H9 (cell line): ENCODE measurements around the gene FBXO11. TPM values are rescaled to one million over a fixed set of nuclear protein-coding genes. Genes with fewer than 3 reads are reported as not detected.

Experiments used
- DNase-seq: peaks from one replicate; pipeline ENCODE4 v3.0.0-alpha.2; 2017
- H2AFZ ChIP-seq: one replicate; pipeline ENCODE4 v1.6.1; 2013; ENCODE audit warnings: mild to moderate bottlenecking, low read length, control low read depth, moderate library complexity
- H2AK5ac ChIP-seq: 2 replicates; pipeline ENCODE4 v1.6.1; 2013; ENCODE audit warnings: low read length, control low read depth, mixed read lengths; ENCODE audit not compliant: insufficient read length
- H2BK120ac ChIP-seq: one replicate; pipeline ENCODE4 v1.6.1; 2013; ENCODE audit warnings: low read depth, mild to moderate bottlenecking, low read length, control low read depth, inconsistent platforms; ENCODE audit not compliant: poor library complexity, severe bottlenecking
- H2BK12ac ChIP-seq: 2 replicates; pipeline ENCODE4 v1.6.1; 2013; ENCODE audit warnings: low read length, control low read depth, mixed read lengths, low read depth; ENCODE audit not compliant: insufficient read length
- H2BK15ac ChIP-seq: 2 replicates; pipeline ENCODE4 v1.6.1; 2013; ENCODE audit warnings: low read depth, low read length, control low read depth
- H2BK20ac ChIP-seq: one replicate; pipeline ENCODE4 v1.6.1; 2013; ENCODE audit warnings: low read depth, mild to moderate bottlenecking, low read length, control low read depth, inconsistent platforms; ENCODE audit not compliant: poor library complexity, severe bottlenecking
- H2BK5ac ChIP-seq: 2 replicates; pipeline ENCODE4 v1.6.1; 2013; ENCODE audit warnings: low read length, control low read depth, mixed read lengths; ENCODE audit not compliant: insufficient read length
- H3K14ac ChIP-seq: 2 replicates; pipeline ENCODE4 v1.6.1; 2013; ENCODE audit warnings: low read length, control low read depth; ENCODE audit not compliant: insufficient read depth
- H3K18ac ChIP-seq: 2 replicates; pipeline ENCODE4 v1.6.1; 2013; ENCODE audit warnings: low read depth, mild to moderate bottlenecking, mixed read lengths, low read length, control low read depth; ENCODE audit not compliant: insufficient read length
- H3K23ac ChIP-seq: 2 replicates; pipeline ENCODE4 v1.6.1; 2013; ENCODE audit warnings: low read length, control low read depth, mixed read lengths, low read depth; ENCODE audit not compliant: insufficient read length
- H3K23me2 ChIP-seq: 2 replicates; pipeline ENCODE4 v1.6.1; 2013; ENCODE audit warnings: low read depth, mild to moderate bottlenecking, mixed read lengths, low read length, control low read depth; ENCODE audit not compliant: insufficient read length, poor library complexity, severe bottlenecking
- H3K27ac ChIP-seq: 2 replicates; pipeline ENCODE4 v1.5.1; 2013; ENCODE audit warnings: low read length, control low read depth, mixed read lengths, low read depth; ENCODE audit not compliant: insufficient read length
- H3K27me3 ChIP-seq: 2 replicates; pipeline ENCODE4 v1.6.1; 2013; ENCODE audit warnings: low read length, control low read depth, inconsistent platforms; ENCODE audit not compliant: insufficient read depth
- H3K4ac ChIP-seq: 2 replicates; pipeline ENCODE4 v1.6.1; 2013; ENCODE audit warnings: low read depth, mild to moderate bottlenecking, control low read depth, inconsistent platforms, low read length, moderate library complexity
- H3K4me1 ChIP-seq: 2 replicates; pipeline ENCODE4 v1.6.1; 2013; ENCODE audit warnings: low read length, control low read depth, inconsistent platforms; ENCODE audit not compliant: insufficient read depth
- H3K4me2 ChIP-seq: 2 replicates; pipeline ENCODE4 v1.6.1; 2013; ENCODE audit warnings: low read length, control low read depth, mixed read lengths; ENCODE audit not compliant: insufficient read length, insufficient read depth
- H3K56ac ChIP-seq: 2 replicates; pipeline ENCODE4 v1.6.1; 2013; ENCODE audit warnings: low read depth, mild to moderate bottlenecking, mixed read lengths, low read length, control low read depth; ENCODE audit not compliant: insufficient read length
- H3K79me1 ChIP-seq: 2 replicates; pipeline ENCODE4 v1.6.1; 2013; ENCODE audit warnings: low read depth, mild to moderate bottlenecking, moderate library complexity, low read length, control low read depth, inconsistent platforms; ENCODE audit not compliant: insufficient read depth, poor library complexity, severe bottlenecking
- H3K79me2 ChIP-seq: 2 replicates; pipeline ENCODE4 v1.6.1; 2013; ENCODE audit warnings: low read length, control low read depth, inconsistent platforms; ENCODE audit not compliant: insufficient read depth
- H3K9ac ChIP-seq: 2 replicates; pipeline ENCODE4 v1.6.1; 2013; ENCODE audit warnings: low read length, control low read depth, mixed read lengths; ENCODE audit not compliant: insufficient read length; ENCODE audit errors: extremely low read depth
- H3K9me3 ChIP-seq: one replicate; pipeline ENCODE4 v1.6.1; 2013; ENCODE audit warnings: low read depth, low read length, inconsistent platforms; ENCODE audit not compliant: control insufficient read depth
- H3T11ph ChIP-seq: one replicate; pipeline ENCODE4 v1.6.1; 2013; ENCODE audit warnings: mild to moderate bottlenecking, low read length, control low read depth, inconsistent platforms
- H4K20me1 ChIP-seq: one replicate; pipeline ENCODE4 v1.6.1; 2013; ENCODE audit not compliant: control insufficient read depth, insufficient read length, insufficient read depth
- H4K5ac ChIP-seq: 2 replicates; pipeline ENCODE4 v1.6.1; 2013; ENCODE audit warnings: low read depth, mild to moderate bottlenecking, mixed read lengths, low read length, control low read depth; ENCODE audit not compliant: insufficient read length
- H4K8ac ChIP-seq: replicated peaks from 2 replicates; pipeline ENCODE4 v1.6.1; 2013; ENCODE audit warnings: low read length, control low read depth, mixed read lengths, low read depth; ENCODE audit not compliant: insufficient read length
- H4K91ac ChIP-seq: 2 replicates; pipeline ENCODE4 v1.6.1; 2013; ENCODE audit warnings: low read depth, mild to moderate bottlenecking, moderate library complexity, mixed read lengths, low read length, control low read depth; ENCODE audit not compliant: insufficient read length
- H3K27ac Mint-ChIP-seq, 3 experiments: 2 replicates in 2 of 3; 3 replicates in 1 of 3; pipeline ENCODE4 v1.8.0; 2020 to 2021; ENCODE audit warnings: mixed read lengths in 3 of 3, mild to moderate bottlenecking in 1 of 3, moderate library complexity in 1 of 3
- H3K27me3 Mint-ChIP-seq: 2 replicates; pipeline ENCODE4 v1.8.0; 2021; ENCODE audit warnings: low read depth, mild to moderate bottlenecking, moderate library complexity, mixed read lengths
- H3K36me3 Mint-ChIP-seq, 3 experiments: 2 replicates in 2 of 3; 3 replicates in 1 of 3; pipeline ENCODE4 v1.8.0; 2020 to 2021; ENCODE audit warnings: low read depth in 3 of 3, mixed read lengths in 3 of 3; ENCODE audit not compliant: insufficient read depth in 1 of 3
- H3K4me1 Mint-ChIP-seq, 2 experiments: 2 replicates each; pipeline ENCODE4 v1.8.0; 2020; ENCODE audit warnings: mixed read lengths in 2 of 2
- H3K4me3 Mint-ChIP-seq, 2 experiments: 2 replicates in 1 of 2; 3 replicates in 1 of 2; pipeline ENCODE4 v1.8.0; 2020 to 2021; ENCODE audit warnings: mild to moderate bottlenecking in 2 of 2, mixed read lengths in 2 of 2, moderate library complexity in 1 of 2
- H3K9me3 Mint-ChIP-seq, 2 experiments: 2 replicates in 1 of 2; 3 replicates in 1 of 2; pipeline ENCODE4 v1.8.0; 2020; ENCODE audit warnings: mild to moderate bottlenecking in 2 of 2, mixed read lengths in 2 of 2, moderate library complexity in 1 of 2
- WGBS: extraction: QIAGEN DNeasy Blood & Tissue Kit; methylation state at CpG from one replicate; pipeline ENCODE4 v1.1.7; 2013; ENCODE audit warnings: missing lambda C conversion rate, low lambda C conversion rate, mixed read lengths; ENCODE audit not compliant: insufficient read length; ENCODE audit errors: extremely low coverage; 5-methylcytosine and 5-hydroxymethylcytosine counted together
- total RNA-seq: library from RNA; stranded (reverse); gene quantifications from 2 replicates; pipeline ENCODE4 v1.2.1, GENCODE V29; 2021
- TF ChIP-seq, protein P1 (sequence below): fragments of 200-600 bp; sonication (generic); conservative IDR thresholded peaks from 3 replicates; pipeline ENCODE4 v1.8.0; 2021; ENCODE audit warnings: antibody characterized with exemption, mild to moderate bottlenecking

FBXO11 gene
- total RNA-seq, 1 experiment from 2014 or later, result 68.8 TPM

DNA sequence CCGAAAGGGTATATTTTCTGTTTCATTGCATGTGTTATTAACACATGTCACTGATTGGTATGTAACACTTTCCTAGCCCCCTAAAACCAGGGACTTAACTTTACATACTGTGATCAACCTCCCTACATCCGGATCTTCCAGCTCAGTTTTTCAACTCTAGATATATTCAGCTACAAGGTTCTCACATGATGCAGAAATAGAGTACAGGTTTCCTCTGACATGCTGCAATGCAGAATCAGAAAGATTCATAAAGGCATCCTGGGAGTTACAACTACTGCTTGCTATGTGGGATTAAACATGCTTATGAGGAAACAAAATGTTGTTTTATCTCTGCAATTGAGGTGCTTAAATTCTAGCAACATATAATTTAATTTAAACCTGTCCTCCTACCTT is 14.0 kb downstream of the FBXO11 start:
- Histone ChIP-seq H4K20me1 (no peaks in the 10 kb centered on the region), H3K9ac (no peak overlapping the region)

More for the DNA sequence above, 14.0 kb downstream of the FBXO11 start:
- Mint-ChIP-seq H3K27ac (0 out of 7 replicates have a peak overlapping the region, but pooled peaks of 1 of the 3 experiments have one; percentile 42), H3K4me1 (peaks cover 23 to 26% of the 10 kb centered on the region in 2 experiments), H3K4me3 (no peak overlapping the region), H3K27me3 (no peaks in the 10 kb centered on the region), H3K9me3 (no peaks in the 10 kb centered on the region), H3K36me3 (peaks cover 0 to 8% (median 0%) of the 10 kb centered on the region in 3 experiments; a peak in 3 of 7 replicates)
- no peak overlapping the region for H2AK5ac ChIP-seq
- no peak overlapping the region for H3K18ac ChIP-seq
- H3K4ac ChIP-seq, result no peak overlapping the region
- no peak overlapping the region for H2BK5ac ChIP-seq
- H3K27me3 ChIP-seq, result no peaks in the 10 kb centered on the region
- H2BK120ac ChIP-seq, result no peak overlapping the region
- peaks cover 35% of the 10 kb centered on the region for H3K79me2 ChIP-seq
- H2BK12ac ChIP-seq, result no peak overlapping the region
- H3K23ac ChIP-seq, result no peak overlapping the region
- no peak overlapping the region for H4K8ac ChIP-seq
- peaks cover 8% of the 10 kb centered on the region for H3K79me1 ChIP-seq
- DNase-seq, result no peak
- no CpG with 5 or more reads among the region's 2 CpGs for WGBS
- no peak overlapping the region for H3K56ac ChIP-seq
- H3K23me2 ChIP-seq, result no peaks in the 10 kb centered on the region
- no peaks in the 10 kb centered on the region; the same call in 1 of the 2 replicates for H3K4me1 ChIP-seq
- H3K9me3 ChIP-seq, result no peaks in the 10 kb centered on the region
- TF ChIP-seq, protein P1, sequence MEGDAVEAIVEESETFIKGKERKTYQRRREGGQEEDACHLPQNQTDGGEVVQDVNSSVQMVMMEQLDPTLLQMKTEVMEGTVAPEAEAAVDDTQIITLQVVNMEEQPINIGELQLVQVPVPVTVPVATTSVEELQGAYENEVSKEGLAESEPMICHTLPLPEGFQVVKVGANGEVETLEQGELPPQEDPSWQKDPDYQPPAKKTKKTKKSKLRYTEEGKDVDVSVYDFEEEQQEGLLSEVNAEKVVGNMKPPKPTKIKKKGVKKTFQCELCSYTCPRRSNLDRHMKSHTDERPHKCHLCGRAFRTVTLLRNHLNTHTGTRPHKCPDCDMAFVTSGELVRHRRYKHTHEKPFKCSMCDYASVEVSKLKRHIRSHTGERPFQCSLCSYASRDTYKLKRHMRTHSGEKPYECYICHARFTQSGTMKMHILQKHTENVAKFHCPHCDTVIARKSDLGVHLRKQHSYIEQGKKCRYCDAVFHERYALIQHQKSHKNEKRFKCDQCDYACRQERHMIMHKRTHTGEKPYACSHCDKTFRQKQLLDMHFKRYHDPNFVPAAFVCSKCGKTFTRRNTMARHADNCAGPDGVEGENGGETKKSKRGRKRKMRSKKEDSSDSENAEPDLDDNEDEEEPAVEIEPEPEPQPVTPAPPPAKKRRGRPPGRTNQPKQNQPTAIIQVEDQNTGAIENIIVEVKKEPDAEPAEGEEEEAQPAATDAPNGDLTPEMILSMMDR, result no peak
- no peak overlapping the region for H2BK15ac ChIP-seq
- H4K91ac ChIP-seq, result no peak overlapping the region
- H2BK20ac ChIP-seq, result no peak overlapping the region
- H4K5ac ChIP-seq, result no peak overlapping the region
- no peak overlapping the region for H3K14ac ChIP-seq
- no peak overlapping the region for H3T11ph ChIP-seq
- no peak overlapping the region for H3K27ac ChIP-seq
- no peak overlapping the region for H3K4me2 ChIP-seq
- H2AFZ ChIP-seq, result no peak overlapping the region
